Skeletal muscle cell (primary cell): ENCODE measurements around the gene GFI1B.
A peak's percentile ranks its signal among the peaks of the same experiment; 100 is the strongest.

Experiments used
- DNase-seq: peaks from one replicate; pipeline ENCODE4 v3.0.0-alpha.2; 2010; ENCODE audit warnings: low read depth
- H3K4me3 ChIP-seq: 2 replicates; pipeline ENCODE4 v1.5.1; 2011; ENCODE audit warnings: low read depth, mild to moderate bottlenecking, control low read depth, low read length, moderate library complexity

GFI1B gene

GRCh38 chr9:132978451-132979131 is at the start of gene GFI1B:
Gene GFI1B, plus strand, starts transcription at chr9:132978694. Its CDS starts 7,985 bp downstream, at chr9:132986679.
- no peak for DNase-seq
- no peak within 1 kb of the TSS for H3K4me3 ChIP-seq

DNA sequence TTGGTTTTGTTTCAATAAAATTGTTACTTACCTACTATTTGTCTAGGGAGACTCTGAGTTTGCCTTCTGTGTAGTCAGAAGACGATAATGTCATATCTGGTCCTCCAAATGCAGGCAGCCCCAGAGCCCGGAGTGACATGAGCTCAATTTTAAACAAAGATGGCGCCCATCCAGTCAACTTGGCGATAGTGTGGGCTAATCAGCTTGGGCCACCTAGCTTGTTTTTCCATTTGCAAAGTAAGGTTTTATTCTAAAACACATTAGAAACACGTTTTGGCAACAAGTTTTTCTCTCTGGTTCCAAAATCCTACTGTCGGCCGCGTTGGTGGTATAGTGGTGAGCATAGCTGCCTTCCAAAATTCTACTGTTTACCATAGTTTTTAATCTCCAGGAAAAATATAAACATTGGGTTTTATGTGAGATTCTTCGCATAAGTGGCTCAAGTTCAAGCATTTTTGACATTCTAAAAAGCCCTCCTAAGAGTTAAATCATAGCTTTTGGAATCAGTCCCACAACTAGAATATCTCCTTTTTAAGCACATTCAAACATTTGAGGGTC is 47.2 kb upstream of the GFI1B start:
- no peak for DNase-seq

DNA sequence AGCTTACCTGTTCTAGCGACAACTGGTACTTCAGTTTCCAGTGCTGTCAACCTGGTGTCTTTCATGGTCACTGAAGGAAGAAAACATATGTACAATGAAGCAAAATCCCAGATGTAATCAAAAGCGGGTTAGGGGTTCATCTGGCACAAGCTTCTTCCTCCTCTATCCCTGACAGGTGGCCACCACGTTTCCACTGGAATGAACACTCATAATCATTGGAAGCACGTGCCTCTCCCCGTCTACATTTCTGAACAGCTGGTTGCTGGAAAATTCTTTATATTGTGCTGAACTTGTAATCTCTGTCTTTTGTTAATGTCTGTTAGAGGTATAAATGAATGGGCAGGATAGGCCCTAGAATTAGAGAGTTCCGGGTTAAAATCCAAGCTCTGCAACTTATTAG is 43.5 kb upstream of the GFI1B start:
- DNase-seq = no peak
- no peak overlapping the region for H3K4me3 ChIP-seq

More for the DNA sequence above, 47.2 kb upstream of the GFI1B start:
- H3K4me3 ChIP-seq = no peak overlapping the region

DNA sequence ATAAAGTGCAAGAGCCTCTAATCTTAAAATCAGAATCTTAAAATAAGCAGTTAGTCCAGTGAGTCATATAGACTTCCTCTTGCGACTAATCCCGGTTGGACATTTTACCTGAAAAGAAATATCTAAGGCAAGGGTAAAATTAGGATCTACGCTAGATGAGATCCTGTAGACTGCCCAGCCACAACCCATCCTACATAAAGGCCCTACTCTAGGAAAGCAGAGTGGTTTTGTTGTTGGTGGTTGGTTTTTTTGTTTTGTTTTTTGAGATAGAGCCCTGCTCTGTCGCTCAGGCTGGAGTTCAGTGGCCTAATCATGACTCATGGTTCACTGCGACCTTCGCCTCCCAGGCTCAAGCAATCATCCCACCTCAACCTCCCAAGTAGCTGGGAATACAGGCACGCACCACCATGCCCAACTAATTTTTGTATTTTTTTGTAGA is 41.0 kb upstream of the GFI1B start:
- H3K4me3 ChIP-seq = no peak overlapping the region
- no peak for DNase-seq

DNA sequence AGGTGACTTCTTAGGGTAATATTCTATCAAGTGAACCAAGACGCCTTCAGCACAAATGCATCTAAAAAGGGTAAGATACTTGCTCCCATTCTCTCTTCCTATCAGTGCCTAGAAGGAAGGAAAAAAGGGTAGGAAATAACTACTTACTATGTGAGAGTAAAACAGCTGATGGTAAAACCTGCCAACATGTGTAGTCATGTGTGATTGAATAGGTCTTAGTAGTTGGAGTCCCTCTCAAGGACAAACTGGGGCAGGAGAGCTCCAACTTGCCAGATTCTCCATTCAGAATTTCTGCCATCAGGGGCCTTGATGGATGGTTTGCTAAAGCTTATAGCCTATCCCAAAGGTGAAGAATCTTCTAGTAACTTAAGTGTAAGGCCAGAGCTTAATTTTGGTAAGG is 39.3 kb upstream of the GFI1B start:
- no peak overlapping the region for H3K4me3 ChIP-seq
- DNase-seq = no peak

DNA sequence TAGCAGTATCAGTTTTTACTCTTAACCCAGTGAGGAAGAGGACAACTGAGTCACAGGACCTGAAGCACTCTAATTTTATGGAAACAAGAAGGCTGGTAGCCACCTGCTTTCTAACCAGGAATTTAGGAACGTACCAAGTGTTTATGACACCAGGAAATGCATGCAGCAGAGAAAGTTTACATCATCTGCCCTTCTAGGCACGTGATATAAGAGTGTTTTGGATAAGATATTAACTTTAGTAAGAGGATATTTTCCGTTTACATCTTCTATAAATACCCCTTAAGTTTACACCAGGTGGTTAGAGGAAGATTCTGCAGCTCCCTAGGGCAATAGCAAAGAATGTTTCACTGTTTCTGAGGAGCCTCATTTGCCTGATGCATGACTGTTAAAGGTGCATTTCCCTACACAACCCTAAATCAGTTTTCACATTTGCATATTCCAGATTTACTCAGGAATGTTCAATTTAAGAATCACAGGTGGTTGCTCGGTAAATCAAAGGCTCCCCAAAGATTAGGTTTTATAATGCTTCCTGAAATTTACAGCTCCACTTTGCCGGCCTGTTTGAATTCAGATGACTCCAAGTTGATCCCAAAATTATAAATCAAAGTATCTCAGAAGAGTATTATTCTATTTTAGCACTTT is 35.8 kb upstream of the GFI1B start:
- DNase-seq = no peak
- H3K4me3 ChIP-seq = no peak overlapping the region

DNA sequence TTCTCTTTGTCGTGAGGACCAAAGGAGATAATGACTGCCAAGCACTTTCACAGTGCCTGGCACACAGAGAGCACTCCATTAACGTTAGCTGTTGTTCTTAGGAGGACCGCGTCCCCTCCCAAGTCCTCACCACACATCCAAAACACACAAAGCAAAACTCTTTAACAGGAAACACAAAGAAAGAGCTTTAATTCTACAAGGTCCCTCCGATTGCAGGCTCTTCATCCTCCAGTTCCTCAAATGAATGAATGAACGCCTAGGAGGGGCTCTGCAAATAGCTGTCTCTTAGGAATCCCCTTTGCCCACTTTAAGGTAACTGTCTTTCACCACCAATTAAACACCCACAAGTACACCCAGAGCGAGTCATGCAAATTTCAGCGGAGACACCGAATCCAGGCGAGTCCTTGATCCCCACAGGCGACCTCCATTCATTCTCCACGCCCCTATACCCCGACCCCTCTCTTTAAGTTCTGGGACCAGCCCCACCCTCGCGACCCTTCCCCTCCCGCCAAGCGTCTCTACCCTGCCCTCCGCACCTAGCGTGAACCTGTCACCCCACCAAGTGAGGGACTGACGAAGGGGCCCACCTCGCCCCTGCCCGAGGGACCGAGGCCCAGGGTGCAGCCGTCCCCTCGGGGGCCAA is 34.7 kb upstream of the GFI1B start:
- H3K4me3 ChIP-seq = peak overlapping the region; percentile 100
- DNase-seq = no peak

GRCh38 chr9:132944294-132945185 is 34.0 kb upstream of the GFI1B start, which contains the start of gene TSC1:
Gene TSC1, minus strand, starts transcription at chr9:132944616. Its CDS starts 15,744 bp downstream, at chr9:132928872.
- peak within 1 kb of the TSS; percentile 100 for H3K4me3 ChIP-seq
- DNase-seq = peak; percentile 92

DNA sequence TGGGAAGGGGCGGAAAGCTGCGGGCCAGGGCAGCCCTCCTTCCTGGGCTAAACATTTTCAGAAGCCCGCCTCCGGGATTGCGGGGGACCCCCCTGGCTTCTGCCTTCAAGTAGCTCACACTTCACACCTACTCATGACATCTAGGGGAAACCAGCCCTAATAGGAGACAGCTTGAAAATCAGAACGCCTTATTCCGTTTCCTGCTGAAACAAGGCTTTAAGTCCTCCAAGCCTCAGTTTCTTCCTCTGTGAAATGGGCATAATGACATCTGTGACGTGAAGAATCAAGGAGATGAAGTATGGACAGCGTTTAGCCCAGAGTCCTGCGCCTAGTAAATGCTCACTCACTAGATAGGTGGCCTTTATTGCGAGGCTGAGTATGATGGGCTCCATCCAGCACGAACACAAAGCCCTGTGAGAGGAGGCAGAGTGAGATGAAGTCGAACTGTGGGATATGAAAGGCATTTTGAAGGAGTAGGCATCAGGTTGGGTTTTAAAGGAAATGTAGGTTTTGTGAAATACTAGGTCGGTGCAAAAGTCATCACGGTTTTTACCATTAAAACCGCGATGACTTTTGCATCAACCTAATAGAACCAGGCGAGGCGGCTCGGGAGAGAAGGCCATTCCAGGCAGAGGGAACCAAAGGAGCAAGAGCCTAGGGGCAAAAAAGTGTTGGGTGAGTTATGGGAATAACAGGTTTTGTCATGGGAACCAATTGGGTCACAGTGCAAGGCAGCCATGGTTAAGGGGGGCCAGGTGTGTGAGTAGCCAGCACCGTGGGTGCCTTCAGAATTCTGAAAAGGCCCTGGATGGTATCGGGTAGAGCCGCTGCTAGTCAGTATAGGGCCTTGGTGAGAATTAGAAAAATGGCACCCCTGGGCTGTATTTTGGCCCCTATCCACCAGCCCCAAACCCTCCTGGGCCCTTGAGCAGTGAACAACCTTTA is 33.0 kb upstream of the GFI1B start:
- peak overlapping the region; percentile 100 for H3K4me3 ChIP-seq
- DNase-seq = no peak

- DNase-seq = no peak
- no peak overlapping the region for H3K4me3 ChIP-seq
These were observed 32.3 kb upstream of the GFI1B start for GRCh38 chr9:132946211-132946610.

- DNase-seq = peak; percentile 7
These were observed 31.7 kb upstream of the GFI1B start for GRCh38 chr9:132946631-132947295.

DNA sequence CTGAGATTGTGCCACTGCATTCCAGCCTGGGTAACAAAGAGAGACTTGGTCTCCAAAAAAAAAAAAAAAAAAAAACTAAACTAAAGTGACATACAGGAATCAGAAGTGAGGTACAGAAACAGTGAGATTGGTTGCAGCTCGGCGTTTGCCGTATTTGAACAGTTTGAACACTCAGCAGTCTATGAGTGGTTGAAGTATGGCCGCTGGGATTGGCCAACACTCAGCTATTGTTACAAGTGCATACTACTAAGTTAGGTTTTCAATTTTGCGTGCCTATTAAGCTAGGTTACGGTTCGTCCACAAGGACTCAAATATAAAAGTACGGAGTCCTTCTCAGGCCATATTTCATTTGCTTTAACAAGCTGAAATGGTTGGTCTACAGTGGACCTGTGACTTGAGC is 30.7 kb upstream of the GFI1B start:
- no peak overlapping the region for H3K4me3 ChIP-seq
- no peak for DNase-seq

More at GRCh38 chr9:132946631-132947295, 31.7 kb upstream of the GFI1B start:
- no peak overlapping the region for H3K4me3 ChIP-seq

GRCh38 chr9:132948482-132949050 is 29.9 kb upstream of the GFI1B start:
- no peak for DNase-seq
- H3K4me3 ChIP-seq = no peak overlapping the region

DNA sequence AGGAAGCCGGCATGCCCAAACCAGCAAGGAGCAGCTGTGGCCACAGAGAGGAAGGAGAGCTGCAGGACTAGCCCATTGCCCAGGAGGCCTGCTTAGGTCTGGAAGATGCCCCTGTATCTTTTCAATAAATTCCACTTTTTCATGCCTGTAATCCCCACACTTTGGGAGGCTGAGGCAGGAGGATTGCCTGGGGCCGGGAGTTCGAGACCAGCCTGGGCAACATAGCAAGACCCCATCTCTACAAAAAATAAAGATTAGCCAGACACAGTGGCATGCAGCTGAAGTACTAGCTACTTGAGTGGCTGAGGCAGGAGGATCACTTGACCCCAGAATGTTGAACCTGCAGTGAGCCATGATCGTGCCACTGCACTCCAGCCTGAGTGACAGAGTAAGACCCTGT is 28.8 kb upstream of the GFI1B start:
- DNase-seq = no peak
- H3K4me3 ChIP-seq = no peak overlapping the region

DNA sequence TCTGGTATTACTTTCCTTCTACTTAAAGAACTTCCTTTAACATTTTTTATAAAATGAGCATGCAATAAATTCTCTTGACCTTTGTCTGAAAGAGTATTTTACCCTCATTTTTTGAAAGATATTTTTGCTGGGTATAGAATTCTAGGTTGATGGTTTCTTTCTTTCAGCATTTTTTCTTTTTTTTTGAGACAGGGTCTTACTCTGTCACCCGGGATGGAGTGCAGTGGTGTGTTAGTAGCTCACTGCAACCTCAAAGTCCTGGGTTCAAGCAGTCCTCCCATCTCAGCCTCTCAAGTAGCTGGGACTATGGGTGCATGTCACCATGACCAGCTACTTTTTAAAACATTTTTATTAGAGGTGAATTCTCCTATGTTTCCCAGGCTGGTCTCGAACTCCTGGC is 23.4 kb upstream of the GFI1B start:
- DNase-seq = no peak
- H3K4me3 ChIP-seq = no peak overlapping the region

DNA sequence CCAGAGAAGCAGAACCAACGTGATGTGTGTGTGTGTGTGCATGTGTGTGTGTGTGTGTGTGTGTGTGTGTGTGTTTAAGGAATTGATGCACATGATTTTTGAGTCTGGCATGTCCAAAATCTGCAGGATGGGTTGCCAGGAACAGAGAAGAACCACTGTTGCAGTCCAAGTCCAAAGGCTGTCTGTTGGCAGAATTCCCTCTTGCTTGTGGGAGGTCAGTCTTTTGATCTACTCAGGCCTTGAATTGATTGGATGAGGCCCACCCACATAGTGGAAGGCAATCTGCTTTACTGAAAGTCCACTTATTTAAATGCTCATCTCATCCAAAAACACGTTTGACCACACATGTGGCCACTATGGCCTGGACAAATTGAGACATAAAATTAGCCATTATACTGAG is 22.7 kb upstream of the GFI1B start:
- DNase-seq = no peak
- no peak overlapping the region for H3K4me3 ChIP-seq

GRCh38 chr9:132957805-132958204 is 20.7 kb upstream of the GFI1B start:
- DNase-seq = no peak
- no peak overlapping the region for H3K4me3 ChIP-seq
